Measurements from ENCODE around the gene TLE3. TPM values are rescaled to one million over a fixed set of nuclear protein-coding genes. Genes with fewer than 3 reads are reported as not detected.

The TLE3 gene
- total and polyA plus RNA-seq, 2 of the 13 experiments (the other 11 are each of a cell fraction or from before 2014, with no cell fraction given): 11.9 to 13.8 TPM

- TF ChIP-seq SP5 (CRISPR knock-in tag; IDR thresholded peaks at IDR 0.05; ENCODE audit: borderline replicate concordance, low read depth) (peak; percentile 77), ZNF772 (CRISPR knock-in tag; IDR thresholded peaks at IDR 0.05) (0 out of 2 replicates have a peak, but pooled peaks have one; percentile 53), ELF3 (CRISPR knock-in tag; IDR thresholded peaks at IDR 0.05) (peak; percentile 48; the same call in 1 of the 2 replicates), SIX1 (CRISPR knock-in tag; IDR thresholded peaks at IDR 0.05; ENCODE audit: borderline replicate concordance) (no peak; the same call in none of the 2 replicates), ZNF879 (CRISPR knock-in tag; IDR thresholded peaks at IDR 0.05) (no peak), ZBTB25 (CRISPR knock-in tag; IDR thresholded peaks at IDR 0.05) (peak; percentile 32; the same call in 1 of the 2 replicates), ZBTB20 (CRISPR knock-in tag; IDR thresholded peaks at IDR 0.05; ENCODE audit: borderline replicate concordance, low read depth) (peak; percentile 88; the same call in 1 of the 2 replicates), KDM4B (CRISPR knock-in tag; IDR thresholded peaks at IDR 0.05) (0 out of 2 replicates have a peak, but pooled peaks have one; percentile 43), SMAD3 (CRISPR knock-in tag; IDR thresholded peaks at IDR 0.05) (peak; percentile 57; the same call in 1 of the 2 replicates), MAFK (conservative IDR thresholded peaks at IDR 0.05 in 1 of 2, IDR thresholded peaks at IDR 0.05 in 1 of 2; ENCODE audit: low read length in 2 of 2) (peak; percentile 23 to 26; a peak in 2 of 4 replicates), KDM6A (CRISPR knock-in tag; IDR thresholded peaks at IDR 0.05; ENCODE audit: low read depth) (peak; percentile 20; the same call in 1 of the 2 replicates), HMGXB3 (CRISPR knock-in tag; IDR thresholded peaks at IDR 0.05; ENCODE audit: borderline replicate concordance) (no peak), GTF3A (CRISPR knock-in tag; conservative IDR thresholded peaks at IDR 0.05) (no peak), GATA4 (IDR thresholded peaks at IDR 0.05; ENCODE audit: borderline replicate concordance, low read depth) (peak; percentile 77; the same call in 1 of the 2 replicates), TEAD3 (CRISPR knock-in tag; optimal IDR thresholded peaks at IDR 0.05; ENCODE audit: borderline replicate concordance) (peak; percentile 64), ZBTB49 (CRISPR knock-in tag; IDR thresholded peaks at IDR 0.05; ENCODE audit: borderline replicate concordance) (no peak), ATF7 (IDR thresholded peaks at IDR 0.05) (no peak), ATF7 (CRISPR knock-in tag; IDR thresholded peaks at IDR 0.05) (peak; percentile 53; the same call in 1 of the 2 replicates), TCF7 (IDR thresholded peaks at IDR 0.05; ENCODE audit: low read depth) (peak; percentile 77), ZNF253 (CRISPR knock-in tag; IDR thresholded peaks at IDR 0.05; ENCODE audit: borderline replicate concordance) (0 out of 2 replicates have a peak, but pooled peaks have one; percentile 36), KLF9 (CRISPR knock-in tag; IDR thresholded peaks at IDR 0.05; ENCODE audit: low read depth) (0 out of 2 replicates have a peak, but pooled peaks have one; percentile 12), JUN (CRISPR knock-in tag; IDR thresholded peaks at IDR 0.05) (peak; percentile 56; the same call in 1 of the 2 replicates)
Observed at GRCh38 chr15:70078578-70079417, 18.9 kb downstream of the TLE3 start (continued).
